DOHH2 (cell line): ENCODE data around the gene EBF3.

Experiments used
- H3F3A ChIP-seq: fragments of 200-600 bp; sonication (generic), shearing (Covaris generic); 2 replicates; pipeline ENCODE4 v1.6.0; 2016; ENCODE audit warnings: antibody characterized with exemption, mild to moderate bottlenecking; ENCODE audit not compliant: control insufficient read depth, insufficient read depth
- H3K27ac ChIP-seq: fragments of 200-600 bp; sonication (generic); 2 replicates; pipeline ENCODE4 v1.5.1; 2014; ENCODE audit warnings: low read depth, mild to moderate bottlenecking, low read length, moderate library complexity
- H3K27me3 ChIP-seq: fragments of 200-600 bp; sonication (generic); 2 replicates; pipeline ENCODE4 v1.6.1; 2014; ENCODE audit warnings: mild to moderate bottlenecking, low read length, mixed read lengths; ENCODE audit not compliant: control insufficient read depth
- H3K36me3 ChIP-seq: fragments of 200-600 bp; sonication (generic); 2 replicates; pipeline ENCODE4 v1.6.1; 2014; ENCODE audit warnings: mild to moderate bottlenecking, low read length, moderate library complexity, mixed read lengths; ENCODE audit not compliant: control insufficient read depth
- H3K4me1 ChIP-seq: fragments of 200-600 bp; sonication (generic); 2 replicates; pipeline ENCODE4 v1.6.1; 2014; ENCODE audit warnings: mild to moderate bottlenecking, low read length, mixed read lengths; ENCODE audit not compliant: control insufficient read depth
- H3K4me2 ChIP-seq: fragments of 200-600 bp; sonication (generic); 2 replicates; pipeline ENCODE4 v1.6.0; 2014; ENCODE audit warnings: mild to moderate bottlenecking, low read length, moderate library complexity
- H3K4me3 ChIP-seq: fragments of 200-600 bp; sonication (generic); 2 replicates; pipeline ENCODE4 v1.5.1; 2014; ENCODE audit warnings: mild to moderate bottlenecking, low read length, mixed read lengths
- H3K79me2 ChIP-seq: fragments of 200-600 bp; sonication (generic); 2 replicates; pipeline ENCODE4 v1.6.1; 2014; ENCODE audit warnings: mild to moderate bottlenecking, low read length, mixed read lengths; ENCODE audit not compliant: control insufficient read depth
- H3K9me2 ChIP-seq: fragments of 200-600 bp; sonication (generic); replicated peaks from 2 replicates; pipeline ENCODE4 v1.6.1; 2014; ENCODE audit warnings: mild to moderate bottlenecking, low read length, mixed read lengths; ENCODE audit not compliant: control insufficient read depth
- H3K9me3 ChIP-seq: fragments of 200-600 bp; sonication (generic); 2 replicates; pipeline ENCODE4 v1.6.1; 2014; ENCODE audit warnings: antibody characterized with exemption, low read length, mixed read lengths; ENCODE audit not compliant: control insufficient read depth, insufficient read depth
- H4K20me1 ChIP-seq: fragments of 200-600 bp; sonication (generic); 2 replicates; pipeline ENCODE4 v1.6.0; 2014; ENCODE audit warnings: low read depth, mild to moderate bottlenecking, antibody characterized with exemption, low read length, moderate library complexity; ENCODE audit not compliant: control insufficient read depth, insufficient read depth
- CTCF ChIP-seq: fragments of 200-600 bp; sonication (generic); IDR thresholded peaks from one replicate; pipeline ENCODE4 v1.5.1; 2014; ENCODE audit warnings: antibody characterized with exemption, mild to moderate bottlenecking, low read depth, low read length; ENCODE audit not compliant: poor library complexity, severe bottlenecking
- EZH2phosphoT487 ChIP-seq: fragments of 200-600 bp; sonication (generic); IDR thresholded peaks from 2 replicates; pipeline ENCODE4 v1.6.1; 2017; ENCODE audit warnings: borderline replicate concordance, mild to moderate bottlenecking, antibody characterized with exemption, low read length, moderate library complexity, mixed read lengths

Gene EBF3

GRCh38 chr10:129811208-129811607, 152.9 kb downstream of the EBF3 start:
- H3K4me1 ChIP-seq, result no peaks in the 10 kb centered on the region
- no peaks in the 10 kb centered on the region for H3K9me2 ChIP-seq
- no peak overlapping the region for H3K4me3 ChIP-seq
- H3K27ac ChIP-seq, result no peak overlapping the region
- no peaks in the 10 kb centered on the region for H3K79me2 ChIP-seq
- H3F3A ChIP-seq, result no peaks in the 10 kb centered on the region
- H3K9me3 ChIP-seq, result no peaks in the 10 kb centered on the region
- H3K4me2 ChIP-seq, result no peak overlapping the region
- H3K27me3 ChIP-seq, result no peaks in the 10 kb centered on the region
- no peaks in the 10 kb centered on the region for H3K36me3 ChIP-seq
- no peak for TF ChIP-seq CTCF
- no peak for TF ChIP-seq EZH2phosphoT487
- no peaks in the 10 kb centered on the region for H4K20me1 ChIP-seq

- no peaks in the 10 kb centered on the region for H4K20me1 ChIP-seq
- no peaks in the 10 kb centered on the region for H3K9me3 ChIP-seq
- TF ChIP-seq EZH2phosphoT487 (no peak), CTCF (no peak)
- no peak overlapping the region for H3K4me2 ChIP-seq
- no peaks in the 10 kb centered on the region for H3K79me2 ChIP-seq
- H3K4me1 ChIP-seq, result no peaks in the 10 kb centered on the region
- H3K9me2 ChIP-seq, result no peaks in the 10 kb centered on the region
- H3K27ac ChIP-seq, result no peak overlapping the region
- H3F3A ChIP-seq, result no peaks in the 10 kb centered on the region
- no peak overlapping the region for H3K4me3 ChIP-seq
- H3K27me3 ChIP-seq, result no peaks in the 10 kb centered on the region
- H3K36me3 ChIP-seq, result no peaks in the 10 kb centered on the region
Measured at GRCh38 chr10:129809841-129810240, 154.2 kb downstream of the EBF3 start.

- no peaks in the 10 kb centered on the region for H3K27me3 ChIP-seq
- no peak overlapping the region for H3K4me2 ChIP-seq
- no peak for TF ChIP-seq CTCF
- TF ChIP-seq EZH2phosphoT487, result no peak
- no peaks in the 10 kb centered on the region for H3K36me3 ChIP-seq
- no peaks in the 10 kb centered on the region for H3F3A ChIP-seq
- H3K79me2 ChIP-seq, result no peaks in the 10 kb centered on the region
- H3K4me1 ChIP-seq, result no peaks in the 10 kb centered on the region
- no peak overlapping the region for H3K4me3 ChIP-seq
- H3K9me2 ChIP-seq, result no peaks in the 10 kb centered on the region
- no peaks in the 10 kb centered on the region for H4K20me1 ChIP-seq
- H3K9me3 ChIP-seq, result no peaks in the 10 kb centered on the region
- H3K27ac ChIP-seq, result no peak overlapping the region
Measured at GRCh38 chr10:129809431-129809830, 154.6 kb downstream of the EBF3 start.
